ENCODE measurements around the gene RBM8A.
A peak's percentile ranks its signal among the peaks of the same experiment; 100 is the strongest.

Gene RBM8A

DNA sequence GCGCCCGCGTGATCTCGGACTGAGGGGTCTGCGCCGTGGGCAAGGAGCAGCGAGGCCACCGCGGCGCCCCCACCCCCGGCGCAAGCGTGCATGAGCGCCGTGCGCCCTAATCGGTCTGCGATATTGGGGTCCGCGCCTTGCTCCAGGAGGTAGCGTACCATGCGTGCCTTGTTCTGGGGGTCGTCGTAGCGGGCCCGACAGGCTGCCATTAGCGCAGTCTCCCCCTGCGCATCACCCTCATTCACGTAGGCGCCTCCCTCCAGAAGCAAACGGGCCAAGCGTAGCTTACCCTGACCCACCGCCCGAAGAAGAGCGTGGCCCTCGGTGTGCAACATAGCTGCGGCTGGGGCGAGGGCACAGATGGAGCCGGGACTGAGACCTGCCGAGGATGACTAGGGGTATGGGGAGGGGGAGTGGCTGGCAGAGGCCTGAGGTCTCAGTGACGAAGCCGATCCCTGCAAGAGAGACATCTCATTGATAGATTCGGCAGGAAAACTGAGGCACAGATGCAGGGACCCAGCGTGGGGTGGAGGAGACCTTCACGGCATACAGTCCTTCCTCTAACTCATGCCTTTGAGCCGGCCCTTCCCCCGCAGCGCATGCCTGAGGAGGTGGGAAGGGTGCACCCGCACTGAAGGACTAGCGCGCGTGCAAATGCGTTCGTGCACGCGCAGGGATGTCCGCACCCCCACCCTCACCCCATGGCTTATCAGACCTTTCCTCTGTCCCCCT, 34.3 kb upstream of the RBM8A start:
- in situ Hi-C loops (cut with HindIII; ENCODE audit: low pct_unique_long_range_greater_than_20kb, low sequenced_read_pairs) = no loop called here
- no peak for TF ChIP-seq JUND (IDR thresholded peaks at IDR 0.05; ENCODE audit: low read depth)
- peak; percentile 34 to 68 for DNase-seq (ENCODE audit: low read depth in 1 of 2, low spot score in 1 of 2)

GRCh38 chr1:145961109-145961424, 33.8 kb upstream of the RBM8A start:
- DNase-seq (ENCODE audit: low read depth in 1 of 2, low spot score in 1 of 2) = no peak
- TF ChIP-seq JUND (IDR thresholded peaks at IDR 0.05; ENCODE audit: low read depth) = no peak
- in situ Hi-C loops (cut with HindIII; ENCODE audit: low pct_unique_long_range_greater_than_20kb, low sequenced_read_pairs) = no loop called here

- DNase-seq (ENCODE audit: low read depth in 1 of 2, low spot score in 1 of 2) = no peak
- in situ Hi-C loops (cut with HindIII; ENCODE audit: low pct_unique_long_range_greater_than_20kb, low sequenced_read_pairs) = no loop called here
- TF ChIP-seq JUND (IDR thresholded peaks at IDR 0.05; ENCODE audit: low read depth) = no peak
These were observed 33.3 kb upstream of the RBM8A start for GRCh38 chr1:145960468-145961108.

DNA sequence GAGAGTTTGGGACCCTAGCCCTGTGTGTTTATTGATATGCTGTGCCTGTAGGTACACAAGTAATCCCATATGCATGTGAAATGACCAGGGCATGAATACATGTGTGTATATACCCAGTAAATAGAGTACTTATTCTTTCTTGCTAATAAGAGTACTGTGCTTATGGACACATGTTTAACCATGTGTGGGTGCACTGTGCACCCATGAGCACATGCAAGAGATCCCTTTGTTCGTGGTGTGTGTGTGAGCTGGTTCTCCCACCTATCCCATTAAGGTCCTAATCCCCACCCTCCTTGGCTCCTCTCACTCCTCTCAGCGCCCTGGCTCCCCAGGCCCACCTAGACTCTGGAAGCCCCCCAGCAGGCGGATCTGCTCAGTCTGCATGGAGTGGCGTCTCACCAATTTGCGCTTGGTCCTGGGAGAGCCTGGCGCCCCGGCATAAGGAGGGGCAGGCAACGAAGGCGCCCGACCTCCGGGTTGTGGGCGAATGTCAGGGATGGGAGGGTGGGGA, 32.7 kb upstream of the RBM8A start:
- no peak for DNase-seq (ENCODE audit: low read depth in 1 of 2, low spot score in 1 of 2)
- TF ChIP-seq JUND (IDR thresholded peaks at IDR 0.05; ENCODE audit: low read depth) = no peak
- in situ Hi-C loops (cut with HindIII; ENCODE audit: low pct_unique_long_range_greater_than_20kb, low sequenced_read_pairs) = no loop called here

DNA sequence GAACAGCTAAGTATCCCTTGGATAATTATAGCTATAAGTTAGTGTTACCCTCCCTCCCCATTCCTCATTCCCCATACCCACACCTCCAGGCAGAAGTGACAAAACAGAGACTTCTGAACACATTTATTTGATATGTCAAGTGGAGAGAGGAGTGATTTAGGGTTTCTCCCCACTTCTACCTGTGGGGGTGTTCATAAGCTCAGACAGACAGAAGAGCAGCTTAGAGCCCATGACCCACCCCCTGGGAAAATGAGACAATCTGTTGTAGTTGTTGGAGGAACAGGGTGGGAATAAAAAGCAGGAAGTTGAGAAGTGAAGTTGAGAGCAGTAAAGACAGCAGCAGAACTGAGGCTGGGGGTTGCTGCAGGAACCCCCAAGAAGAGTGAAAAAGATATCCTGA, 32.0 kb upstream of the RBM8A start:
- TF ChIP-seq JUND (IDR thresholded peaks at IDR 0.05; ENCODE audit: low read depth) = no peak
- DNase-seq (ENCODE audit: low read depth in 1 of 2, low spot score in 1 of 2) = no peak
- in situ Hi-C loops (cut with HindIII; ENCODE audit: low pct_unique_long_range_greater_than_20kb, low sequenced_read_pairs) = no loop called here

GRCh38 chr1:145958734-145959133, 31.4 kb upstream of the RBM8A start:
- in situ Hi-C loops (cut with HindIII; ENCODE audit: low pct_unique_long_range_greater_than_20kb, low sequenced_read_pairs) = no loop called here
- TF ChIP-seq JUND (IDR thresholded peaks at IDR 0.05; ENCODE audit: low read depth) = no peak
- no peak for DNase-seq (ENCODE audit: low read depth in 1 of 2, low spot score in 1 of 2)

DNA sequence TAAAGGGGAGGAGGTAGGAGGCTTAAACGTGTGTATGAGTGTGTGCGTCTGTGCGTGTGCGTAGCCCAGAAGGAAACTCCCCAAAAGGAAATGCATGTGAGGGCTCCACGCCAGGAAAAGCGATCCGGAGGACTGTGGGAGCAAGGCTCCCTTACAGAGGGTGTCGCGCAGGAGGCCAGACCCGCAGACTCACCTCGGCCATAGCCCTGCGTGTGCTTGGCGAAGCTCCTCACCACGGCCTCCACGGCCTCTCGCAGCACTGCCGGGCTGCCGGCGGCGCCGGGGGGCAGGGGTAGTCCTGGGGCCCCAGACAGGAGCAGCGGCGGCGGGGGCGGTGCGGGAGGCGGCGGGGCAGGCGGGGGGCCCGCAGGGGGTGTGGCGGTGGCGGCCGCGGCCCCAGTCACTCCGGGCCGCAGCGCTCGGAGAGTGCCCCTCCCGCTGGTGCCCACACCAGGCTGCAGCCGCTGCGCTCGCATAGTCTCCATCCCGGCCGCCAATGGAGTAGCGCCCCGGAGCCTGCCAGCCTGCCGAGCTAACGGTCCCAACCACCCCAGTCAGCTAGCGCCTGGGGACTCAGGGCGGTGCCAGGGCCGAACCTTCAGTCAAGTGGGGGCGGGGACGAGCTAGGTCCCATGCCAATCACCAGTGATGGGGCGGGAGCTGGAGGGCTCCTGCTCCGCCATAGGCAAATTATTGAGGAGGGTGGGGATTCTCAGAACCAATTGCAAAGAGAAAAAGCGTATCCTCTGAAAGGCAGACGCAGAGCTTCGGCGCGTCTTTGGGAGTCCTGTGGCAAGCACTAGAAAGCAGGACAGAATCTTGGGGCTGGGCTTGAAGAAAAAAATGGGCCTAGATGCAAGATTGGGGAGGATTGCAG, 30.4 kb upstream of the RBM8A start, which contains the start of gene LIX1L:
Gene LIX1L (minus strand): TSS at position 575 of the 877 bp plus-strand sequence. CDS start 90 bp downstream, at position 485.
- no peak for TF ChIP-seq JUND (IDR thresholded peaks at IDR 0.05; ENCODE audit: low read depth)
- peak; percentile 98 for DNase-seq (ENCODE audit: low read depth in 1 of 2, low spot score in 1 of 2)
- in situ Hi-C loops (cut with HindIII; ENCODE audit: low pct_unique_long_range_greater_than_20kb, low sequenced_read_pairs) = no loop called here

DNA sequence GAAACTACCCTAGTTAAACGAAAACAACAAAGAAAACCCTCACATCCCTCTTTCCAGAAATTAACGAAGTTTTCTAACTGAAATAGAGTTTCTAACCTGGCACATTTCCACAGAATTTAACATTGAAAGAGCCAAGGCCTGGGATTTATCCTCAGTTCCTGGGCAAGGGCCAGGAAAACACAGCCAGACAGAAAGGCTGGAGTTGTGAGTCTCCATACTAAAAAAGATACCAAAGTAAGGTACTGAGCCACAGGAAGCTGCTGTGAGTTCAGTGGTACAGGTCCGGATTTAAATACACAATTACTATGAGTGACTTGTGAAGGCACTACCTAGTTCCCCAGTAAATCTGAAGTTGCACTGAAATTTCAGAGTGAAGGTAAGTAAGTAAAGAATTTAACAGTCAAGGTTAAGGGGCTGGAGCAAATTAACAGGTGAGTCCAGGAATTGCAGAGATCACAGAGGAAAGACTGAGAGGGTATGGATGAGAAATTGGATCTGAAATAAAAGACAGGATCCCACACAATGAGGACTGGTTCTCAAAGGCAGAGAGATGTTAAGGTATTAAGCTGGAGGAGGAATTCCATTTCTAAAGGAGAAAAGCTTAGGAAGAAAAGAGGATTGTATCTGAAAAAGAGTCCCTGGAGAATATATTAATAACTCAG, 29.6 kb upstream of the RBM8A start:
- in situ Hi-C loops (cut with HindIII; ENCODE audit: low pct_unique_long_range_greater_than_20kb, low sequenced_read_pairs) = no loop called here
- no peak for DNase-seq (ENCODE audit: low read depth in 1 of 2, low spot score in 1 of 2)
- no peak for TF ChIP-seq JUND (IDR thresholded peaks at IDR 0.05; ENCODE audit: low read depth)

GRCh38 chr1:145956361-145956760, 29.1 kb upstream of the RBM8A start:
- in situ Hi-C loops (cut with HindIII; ENCODE audit: low pct_unique_long_range_greater_than_20kb, low sequenced_read_pairs) = no loop called here
- DNase-seq (ENCODE audit: low read depth in 1 of 2, low spot score in 1 of 2) = no peak
- no peak for TF ChIP-seq JUND (IDR thresholded peaks at IDR 0.05; ENCODE audit: low read depth)

DNA sequence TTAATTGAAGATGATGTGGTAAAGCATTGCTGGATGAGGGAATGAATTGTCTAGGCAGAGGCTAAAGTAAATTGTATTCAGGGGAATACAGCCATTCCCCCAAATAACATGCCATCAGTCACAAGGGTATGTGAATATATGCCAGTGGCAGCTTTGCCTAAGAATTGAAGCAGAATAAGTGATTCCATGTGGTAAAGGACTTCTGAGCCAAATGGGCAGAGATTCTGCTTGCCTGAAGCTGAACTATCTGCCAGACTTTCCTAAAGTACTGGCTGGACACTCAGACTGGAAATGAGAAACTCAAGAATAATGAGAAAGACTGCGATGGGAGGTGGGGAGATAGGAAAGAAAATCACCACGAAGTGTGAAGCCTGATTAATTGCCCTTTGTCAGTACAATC, 28.2 kb upstream of the RBM8A start:
- DNase-seq (ENCODE audit: low read depth in 1 of 2, low spot score in 1 of 2) = no peak
- in situ Hi-C loops (cut with HindIII; ENCODE audit: low pct_unique_long_range_greater_than_20kb, low sequenced_read_pairs) = no loop called here
- no peak for TF ChIP-seq JUND (IDR thresholded peaks at IDR 0.05; ENCODE audit: low read depth)

- DNase-seq (ENCODE audit: low read depth in 1 of 2, low spot score in 1 of 2) = no peak
- in situ Hi-C loops (cut with HindIII; ENCODE audit: low pct_unique_long_range_greater_than_20kb, low sequenced_read_pairs) = no loop called here
These were observed 26.6 kb upstream of the RBM8A start for GRCh38 chr1:145953861-145954260.

DNA sequence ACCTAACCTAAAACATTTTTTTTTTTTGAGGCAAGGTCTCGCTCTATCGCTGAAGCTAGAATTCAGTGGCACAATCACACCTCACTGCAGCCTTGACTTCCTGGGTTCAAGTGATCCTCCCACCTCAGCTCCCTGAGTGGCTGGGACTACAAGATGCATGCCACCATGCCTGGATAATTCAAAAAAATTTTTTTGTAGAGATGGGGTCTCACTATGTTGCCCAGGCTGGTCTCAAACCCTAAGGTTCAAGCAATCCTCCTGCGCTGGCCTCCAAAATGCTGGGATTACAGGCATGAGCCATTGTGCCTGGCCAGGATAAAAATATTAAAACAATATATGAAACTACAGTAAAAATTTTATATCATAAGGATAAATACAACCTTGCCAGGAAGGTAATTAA, 25.6 kb upstream of the RBM8A start:
- no peak for DNase-seq (ENCODE audit: low read depth in 1 of 2, low spot score in 1 of 2)
- TF ChIP-seq JUND (IDR thresholded peaks at IDR 0.05; ENCODE audit: low read depth) = no peak
- in situ Hi-C loops (cut with HindIII; ENCODE audit: low pct_unique_long_range_greater_than_20kb, low sequenced_read_pairs) = no loop called here

More at GRCh38 chr1:145953861-145954260, 26.6 kb upstream of the RBM8A start:
- TF ChIP-seq JUND (IDR thresholded peaks at IDR 0.05; ENCODE audit: low read depth) = no peak
